ENCODE measurements around the gene MYO18B.

Gene MYO18B

DNA sequence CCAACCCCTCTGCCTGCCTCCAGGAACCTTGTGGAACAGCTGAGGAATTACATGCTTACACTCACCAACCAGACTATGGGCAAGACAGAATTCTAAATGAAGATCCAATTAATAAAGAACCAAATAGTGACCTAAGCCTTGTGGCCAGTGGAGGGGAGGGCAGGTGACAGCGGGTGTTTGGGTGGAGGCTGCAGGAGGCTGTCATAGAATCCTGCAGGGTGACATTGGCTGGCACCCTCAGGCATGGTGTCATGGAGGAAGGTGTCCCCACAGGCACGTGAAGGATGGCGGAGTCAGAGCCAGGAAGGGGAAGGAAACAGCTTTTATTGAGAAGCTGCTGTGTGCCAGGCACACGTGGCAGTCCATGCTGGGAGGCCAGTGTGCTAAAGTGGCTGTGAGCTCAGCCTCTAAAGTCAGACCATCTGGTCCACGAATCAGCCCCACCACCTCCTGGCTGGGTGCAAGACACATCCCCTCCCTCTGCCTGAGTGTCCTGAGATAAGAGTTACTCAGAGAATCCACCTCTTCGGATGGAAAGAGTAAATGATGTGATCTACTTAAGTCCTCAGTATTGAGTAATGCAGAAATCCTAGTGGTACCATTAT lies 8.7 kb downstream of the MYO18B start:
- DNase-seq (ENCODE audit: low spot score), result no peak

DNA sequence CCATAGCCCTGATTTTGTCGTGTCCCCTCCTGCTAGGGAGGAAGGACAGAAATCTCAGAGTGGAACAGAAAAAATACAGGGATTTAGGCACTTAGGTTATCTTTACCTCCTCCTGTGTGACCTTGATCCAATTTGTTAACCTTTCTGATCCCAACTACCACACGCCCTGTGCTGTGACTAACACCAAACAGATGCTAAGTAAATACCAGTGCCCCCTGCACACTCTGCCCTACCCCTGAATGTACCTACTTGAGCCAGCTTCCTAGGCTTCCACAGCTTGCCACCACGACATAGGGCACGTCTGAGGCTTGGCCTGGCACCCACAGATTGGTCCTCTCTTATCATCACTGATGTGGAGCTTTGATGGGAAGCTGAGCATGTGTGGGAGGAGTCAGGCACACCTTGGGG lies 9.2 kb downstream of the MYO18B start:
- DNase-seq (ENCODE audit: low spot score), result no peak

DNA sequence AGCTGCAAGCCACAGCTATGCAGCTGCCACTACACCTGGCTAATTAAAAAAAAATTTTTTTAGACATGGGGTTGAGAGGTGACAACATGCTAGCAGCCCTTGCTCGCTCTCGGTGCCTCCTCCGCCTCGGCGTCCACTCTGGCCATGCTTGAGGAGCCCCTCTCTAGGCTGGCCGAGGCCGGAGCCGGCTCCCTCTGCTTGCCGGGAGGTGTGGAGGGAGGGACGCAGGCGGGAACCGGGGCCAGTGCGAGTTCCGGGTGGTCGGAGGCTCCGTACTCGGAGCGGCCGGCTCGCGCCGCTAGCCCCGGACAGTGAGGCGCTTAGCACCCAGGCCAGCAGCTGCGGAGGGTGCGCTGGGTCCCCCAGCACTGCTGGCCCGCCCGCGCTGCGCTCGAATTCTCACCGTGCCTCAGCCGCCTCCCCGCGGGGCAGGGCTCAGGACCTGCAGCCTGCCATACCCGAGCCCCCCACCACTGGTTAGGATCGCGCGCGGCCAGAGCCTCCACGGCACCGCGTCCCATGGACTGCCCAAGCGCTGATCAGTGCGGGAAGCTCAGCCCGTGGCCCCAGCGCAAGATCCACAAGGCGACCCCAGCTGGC lies 10.7 kb downstream of the MYO18B start:
- DNase-seq (ENCODE audit: low spot score), result no peak

DNA sequence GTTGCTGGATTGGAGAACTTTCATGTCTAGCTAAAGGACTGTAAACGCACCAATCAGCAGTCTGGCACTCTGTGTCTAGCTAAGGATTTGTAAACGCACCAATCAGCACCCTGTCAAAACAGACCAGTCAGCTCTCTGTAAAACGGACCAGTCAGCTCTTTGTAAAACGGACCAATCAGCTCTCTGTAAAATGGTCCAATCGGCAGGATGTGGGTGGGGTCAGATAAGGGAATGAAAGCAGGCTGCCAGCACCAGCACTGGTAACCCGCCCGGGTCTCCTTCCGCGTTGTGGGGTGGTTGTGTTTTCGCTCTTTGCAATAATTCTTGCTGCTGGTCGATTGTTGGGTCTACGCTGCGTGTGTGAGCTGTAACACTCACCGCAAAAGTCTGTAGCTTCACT lies 11.3 kb downstream of the MYO18B start:
- no peak for DNase-seq (ENCODE audit: low spot score)

DNA sequence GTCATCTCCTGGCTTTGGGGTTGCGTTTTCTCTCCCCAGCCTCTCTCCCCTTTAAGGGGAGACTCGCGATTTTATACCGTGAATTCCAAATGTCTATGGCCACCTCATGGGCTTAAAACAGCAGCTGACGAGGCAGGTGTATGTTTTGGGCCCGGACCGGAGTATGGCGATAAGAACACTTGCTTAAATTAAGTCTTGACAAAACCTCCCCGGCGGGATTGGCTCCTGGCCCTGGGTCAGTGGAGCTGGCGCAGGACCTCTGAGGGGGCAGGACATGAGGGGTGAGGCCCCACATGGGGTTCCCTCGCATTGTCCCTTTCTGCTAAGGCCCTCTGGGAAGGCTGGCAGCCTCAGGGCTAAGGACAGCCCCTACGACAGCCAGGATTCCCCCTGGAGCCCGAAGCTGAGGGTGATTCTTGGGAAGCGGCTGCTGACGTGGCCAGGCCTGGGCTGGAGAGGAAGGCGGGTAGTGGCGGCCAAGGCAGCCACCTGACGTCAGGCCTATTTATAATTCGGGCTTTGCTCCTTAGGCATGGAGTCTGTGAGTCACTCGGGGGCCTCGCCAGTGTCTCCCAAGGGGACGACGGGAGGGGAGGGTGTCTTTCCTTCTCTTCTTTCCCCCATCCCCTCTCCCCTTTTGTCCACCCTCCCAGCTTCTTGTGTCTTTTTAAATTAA lies 12.7 kb downstream of the MYO18B start:
- DNase-seq (ENCODE audit: low spot score), result no peak

DNA sequence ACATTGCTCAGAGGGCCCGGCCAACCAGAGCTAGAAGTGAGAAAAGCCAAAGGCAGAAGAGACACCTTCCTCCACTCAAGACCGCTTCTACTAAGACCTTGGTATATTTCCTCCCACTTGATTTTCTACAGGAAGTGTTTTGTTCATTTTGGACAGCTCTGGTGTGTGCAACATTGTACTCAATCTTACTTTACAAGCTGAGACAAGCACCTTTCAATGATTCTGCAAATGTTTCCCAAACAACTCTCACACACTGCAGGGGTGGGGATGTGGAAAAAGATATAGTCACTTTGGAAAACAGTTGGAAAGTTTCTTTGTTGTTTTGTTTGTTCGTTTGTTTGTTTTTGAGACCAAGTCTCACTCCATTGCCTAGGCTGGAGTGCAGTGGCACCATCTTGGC lies 15.7 kb downstream of the MYO18B start:
- no peak for DNase-seq (ENCODE audit: low spot score)

DNA sequence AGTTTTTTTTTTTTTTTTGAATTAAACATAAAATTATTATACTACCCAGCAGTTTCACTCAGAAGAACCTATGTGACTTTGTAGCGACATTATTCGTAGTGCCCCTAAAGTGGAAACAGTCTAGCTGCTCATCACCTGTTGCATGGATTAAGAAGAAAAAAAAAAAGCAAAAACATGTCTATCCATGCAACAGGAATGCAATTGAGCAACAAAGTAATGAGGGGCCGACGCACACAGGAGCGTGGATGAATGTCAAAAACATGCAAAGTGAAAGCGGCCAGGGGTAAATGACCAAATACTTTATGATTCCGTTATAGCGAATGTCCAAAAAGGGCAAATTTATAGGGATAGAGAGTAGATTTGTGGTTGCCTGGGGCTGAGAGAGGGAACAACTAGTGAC lies 16.3 kb downstream of the MYO18B start:
- no peak for DNase-seq (ENCODE audit: low spot score)

DNA sequence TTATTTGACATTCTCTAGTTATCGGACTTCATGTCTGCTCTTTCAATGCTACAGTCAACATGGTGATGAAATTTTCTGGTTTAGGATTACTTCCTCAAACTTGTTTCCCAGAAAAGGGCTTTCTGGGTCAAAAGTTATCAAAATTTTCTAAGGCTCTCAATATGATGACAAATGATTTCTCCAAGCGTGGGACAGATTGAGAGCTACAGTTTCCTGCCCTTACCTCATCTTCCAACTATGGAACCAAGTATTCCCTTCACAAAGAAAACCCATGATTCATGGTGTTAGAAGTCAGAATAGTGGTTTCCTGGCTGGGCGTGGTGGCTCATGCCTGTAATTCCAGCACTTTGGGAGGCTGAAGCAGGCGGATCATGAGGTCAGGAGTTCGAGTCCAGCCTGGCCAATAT lies 17.8 kb downstream of the MYO18B start:
- DNase-seq (ENCODE audit: low spot score), result no peak

DNA sequence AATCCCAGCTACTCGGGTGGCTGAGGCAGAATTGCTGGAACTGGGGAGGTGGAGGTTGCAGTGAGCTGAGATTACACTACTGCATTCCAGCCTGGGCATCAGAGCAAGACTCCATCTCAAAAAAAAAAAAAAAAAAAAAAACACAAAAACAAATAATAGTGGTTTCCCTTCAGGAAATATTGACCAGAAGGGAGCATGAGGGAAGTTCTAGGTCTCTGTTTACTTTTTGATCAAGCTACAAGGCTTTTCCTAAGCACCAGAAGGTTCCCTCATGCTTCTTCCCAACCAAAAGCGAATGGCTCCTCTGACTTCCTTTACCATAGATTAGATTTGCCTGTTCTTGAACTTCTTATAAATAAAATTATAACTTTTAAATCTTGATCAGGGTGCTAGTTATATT lies 18.3 kb downstream of the MYO18B start:
- no peak for DNase-seq (ENCODE audit: low spot score)

DNA sequence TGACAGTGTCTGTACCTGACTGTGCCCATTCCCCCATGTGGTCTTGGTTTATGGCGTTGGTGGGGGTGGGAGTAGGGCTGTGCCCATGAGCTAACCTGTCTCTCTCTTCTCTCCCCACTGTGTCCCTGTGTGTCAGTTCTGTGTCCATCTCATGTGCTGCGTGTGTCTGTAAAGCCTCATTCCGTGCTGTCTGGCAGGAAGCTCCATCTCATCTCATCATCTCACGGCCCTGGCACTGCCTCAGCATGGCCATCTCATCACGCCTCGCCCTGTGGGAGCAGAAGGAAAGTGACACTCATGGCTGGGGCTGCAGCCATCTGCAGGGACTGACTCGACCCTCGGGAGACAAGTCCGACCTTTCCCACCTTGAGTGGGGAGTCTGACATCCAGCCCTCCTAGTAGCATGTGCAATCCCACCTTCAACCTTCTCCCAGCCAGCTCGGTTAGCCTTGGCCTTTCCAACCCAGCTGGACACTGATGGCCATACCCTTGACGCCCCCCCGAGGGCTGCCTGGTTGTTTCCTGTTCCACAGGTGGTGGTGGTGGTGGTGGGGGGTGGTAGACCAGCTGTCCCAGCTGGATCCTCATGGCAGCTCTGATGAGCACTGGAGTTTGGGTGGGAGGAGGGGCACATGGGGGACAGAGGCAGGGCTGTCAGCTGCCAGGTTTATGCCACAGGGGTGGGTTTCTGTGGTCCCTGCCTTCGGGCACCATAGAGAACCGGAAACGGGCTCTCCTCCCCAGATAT lies 19.0 kb downstream of the MYO18B start:
- DNase-seq (ENCODE audit: low spot score), result no peak

DNA sequence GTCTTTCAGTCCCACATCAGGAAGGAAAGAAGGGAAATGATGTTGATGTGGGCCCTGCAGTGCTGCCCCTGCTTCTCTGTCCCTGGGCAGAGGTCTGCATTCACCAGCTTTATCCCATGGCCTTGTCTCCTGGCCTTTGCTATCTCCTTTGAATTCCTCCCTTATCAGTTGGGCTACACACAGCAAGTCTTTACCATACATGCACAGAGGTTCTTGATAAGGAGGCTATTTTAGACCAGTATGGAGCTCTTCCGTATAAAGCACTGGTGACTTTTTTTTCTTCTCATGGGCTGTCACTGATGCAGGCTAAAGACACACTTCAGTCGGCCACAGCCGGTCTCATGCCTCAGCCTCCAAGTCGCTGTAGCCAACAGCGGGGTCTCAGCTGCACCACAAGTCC lies 20.2 kb downstream of the MYO18B start:
- no peak for DNase-seq (ENCODE audit: low spot score)

DNA sequence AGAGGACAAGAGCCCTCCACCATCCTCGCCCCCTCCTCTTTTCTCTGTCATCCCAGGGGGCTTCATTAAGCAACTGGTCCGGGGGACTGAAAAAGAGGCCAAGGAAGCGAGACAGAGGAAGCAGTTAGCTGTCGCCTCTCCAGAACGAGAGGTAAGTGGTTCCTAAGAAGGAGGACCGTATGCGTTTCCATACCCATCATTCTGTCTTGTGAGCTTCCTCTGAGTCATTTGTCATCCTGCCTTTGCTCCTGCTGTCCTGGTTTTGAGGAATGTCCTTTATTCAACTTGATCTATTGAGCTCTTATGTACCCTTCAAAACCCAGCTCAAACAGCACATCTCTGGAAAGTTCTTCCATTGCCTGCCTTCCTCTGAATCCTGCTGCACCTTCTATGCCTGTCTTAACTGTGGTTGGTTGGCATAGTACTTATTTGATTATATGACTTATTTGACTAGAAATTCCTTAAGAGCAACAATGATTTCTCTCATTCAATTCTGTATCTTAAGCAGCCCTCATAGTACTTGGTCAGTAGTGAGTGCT lies 21.3 kb downstream of the MYO18B start:
- no peak for DNase-seq (ENCODE audit: low spot score)

DNA sequence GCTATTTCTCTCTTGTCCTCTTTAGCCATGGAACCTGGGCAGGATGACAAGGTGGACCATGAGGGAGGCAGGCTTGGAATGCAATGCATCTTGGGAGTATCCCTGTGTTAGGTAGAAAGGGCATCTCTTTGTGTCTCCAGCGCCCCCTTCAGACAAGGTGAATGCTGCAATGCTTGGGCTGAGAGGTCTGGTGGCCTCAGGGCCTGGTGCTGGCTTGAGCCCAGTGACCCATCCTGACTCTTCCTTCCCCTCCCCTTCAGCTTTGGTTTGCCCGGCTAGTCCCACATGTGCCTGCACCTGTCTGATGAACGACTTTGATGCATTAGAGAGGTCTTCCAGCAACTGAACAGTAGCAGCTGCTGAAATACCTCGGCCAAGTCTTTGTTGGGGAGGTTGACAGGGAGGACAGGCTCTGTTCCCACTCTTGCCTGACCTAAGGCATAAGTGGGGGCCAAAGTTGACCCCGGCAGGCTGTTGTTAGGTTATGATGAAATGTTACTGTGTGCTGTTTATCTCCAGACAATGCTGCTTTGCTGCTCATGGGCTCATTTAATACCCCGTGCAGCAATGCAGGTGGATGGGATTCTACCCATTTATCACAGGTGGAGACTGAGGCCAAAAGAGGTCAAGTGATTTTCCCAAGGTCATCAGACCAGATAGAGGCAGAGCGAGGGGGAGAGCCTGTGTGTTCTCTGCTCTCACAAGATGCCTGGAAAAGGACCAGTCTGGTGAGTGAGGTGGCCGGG lies 22.5 kb downstream of the MYO18B start:
- DNase-seq (ENCODE audit: low spot score), result no peak

DNA sequence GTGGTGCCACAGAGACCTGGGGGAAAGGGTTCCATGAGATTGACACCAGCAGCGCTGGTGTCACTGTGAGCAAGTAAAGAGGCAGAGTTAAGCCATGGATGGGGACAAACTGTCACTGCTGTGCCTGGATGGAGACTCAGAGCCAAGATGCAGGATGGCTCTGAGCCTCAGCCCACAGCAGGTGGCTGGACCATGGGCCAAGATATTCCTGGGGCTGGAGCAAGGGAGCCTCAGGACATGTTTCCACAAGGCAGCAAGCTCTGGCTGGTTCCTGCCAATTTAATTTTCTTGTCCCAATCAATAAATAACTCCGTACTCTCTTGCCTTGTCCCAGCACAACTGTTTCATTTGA lies 23.0 kb downstream of the MYO18B start:
- DNase-seq (ENCODE audit: low spot score), result no peak

DNA sequence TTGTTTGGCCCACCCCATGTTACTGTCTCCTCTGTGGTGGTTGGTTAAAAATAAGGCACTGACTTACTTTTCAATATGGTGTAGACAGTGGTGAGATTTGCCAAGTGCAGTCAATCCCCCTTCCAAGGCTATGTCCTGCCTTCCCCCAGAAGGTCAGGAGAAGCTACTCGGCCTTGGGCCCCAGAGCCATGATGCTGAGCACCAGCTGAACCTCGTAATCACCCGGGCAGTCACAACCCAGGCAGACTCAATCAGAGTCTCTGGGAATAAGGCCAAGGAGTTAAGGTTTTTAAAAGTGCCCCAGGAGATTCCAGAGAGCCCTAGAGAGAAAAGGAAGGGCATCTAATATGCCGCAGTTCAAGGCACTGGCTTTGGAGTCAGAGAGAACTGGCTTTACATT lies 23.8 kb downstream of the MYO18B start:
- no peak for DNase-seq (ENCODE audit: low spot score)

DNA sequence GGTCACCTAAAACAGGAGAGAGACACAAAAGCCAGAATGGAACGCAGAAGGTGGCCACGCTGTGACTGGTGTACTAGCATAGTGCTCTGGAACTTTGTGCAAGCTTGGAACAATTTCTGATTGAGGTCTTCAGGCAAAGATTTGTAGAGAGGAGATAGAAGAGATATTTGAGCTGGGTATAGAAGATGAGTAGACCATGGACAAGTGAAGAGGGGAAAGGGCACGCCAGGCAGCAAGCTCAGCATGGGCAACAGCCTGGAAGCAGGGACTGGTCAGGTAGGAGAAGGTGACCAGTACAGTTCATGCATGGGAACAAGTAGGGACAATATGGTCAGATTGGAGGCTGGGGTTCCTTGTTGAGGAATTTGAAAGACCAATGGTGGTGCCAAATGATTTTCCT lies 24.4 kb downstream of the MYO18B start:
- DNase-seq (ENCODE audit: low spot score), result no peak

DNA sequence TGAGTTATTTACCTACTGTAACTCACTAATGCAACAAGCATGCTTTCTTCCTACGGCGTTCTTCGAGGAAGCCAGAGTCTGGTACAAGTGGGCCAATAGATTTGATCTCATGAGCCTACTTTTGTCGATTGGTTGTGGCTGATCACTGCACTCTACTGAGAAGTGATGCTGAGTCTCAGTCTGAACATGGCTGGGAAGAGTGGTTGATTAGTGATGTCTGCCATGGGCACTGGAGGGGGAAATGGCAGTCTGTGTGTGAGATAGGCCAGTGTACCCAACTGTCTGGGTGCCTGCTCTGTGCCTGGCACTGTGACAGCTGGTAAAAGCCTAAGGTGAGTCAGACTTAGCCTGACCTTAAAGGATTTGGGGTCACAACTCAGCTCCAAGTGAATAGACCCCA lies 28.3 kb downstream of the MYO18B start:
- DNase-seq (ENCODE audit: low spot score), result no peak

DNA sequence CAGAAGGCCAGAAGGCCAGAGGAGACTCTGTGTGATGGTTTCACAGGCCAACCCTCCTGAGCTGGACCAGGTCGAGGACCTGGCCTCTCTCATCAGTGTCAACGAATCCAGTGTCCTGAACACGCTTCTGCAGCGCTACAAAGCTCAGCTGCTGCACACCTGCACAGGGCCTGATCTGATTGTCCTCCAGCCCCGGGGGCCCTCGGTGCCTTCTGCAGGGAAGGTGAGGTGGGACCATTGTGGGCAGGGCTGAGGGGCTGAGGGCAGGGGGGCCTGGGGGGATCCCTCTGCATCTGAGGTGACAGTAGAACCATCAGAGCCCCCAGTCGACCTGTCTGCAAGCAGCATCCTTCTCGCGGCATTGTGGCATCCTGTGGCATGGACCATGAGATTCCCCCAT lies 30.3 kb downstream of the MYO18B start:
- DNase-seq (ENCODE audit: low spot score), result no peak

DNA sequence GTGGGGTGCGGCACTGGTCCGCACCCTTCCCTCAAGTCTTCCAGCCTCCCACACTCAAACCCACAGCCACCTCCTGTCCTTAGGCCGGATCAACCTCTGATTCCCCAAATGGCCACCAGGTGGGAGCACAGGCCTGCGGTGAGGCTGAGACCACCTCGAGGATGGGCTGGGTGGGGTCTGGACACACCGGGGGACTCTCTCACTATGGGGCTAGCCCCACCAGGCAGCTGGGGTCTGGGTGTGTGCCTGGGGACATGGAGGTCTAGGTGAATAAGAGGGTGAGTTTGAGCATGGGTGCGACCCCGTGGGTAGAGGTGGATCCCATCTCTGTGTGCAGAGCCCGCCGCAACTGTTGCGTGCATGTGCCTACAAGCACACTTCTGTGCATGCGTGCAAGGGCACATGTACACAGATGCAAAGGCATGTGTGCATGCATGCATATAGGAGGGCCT lies 32.6 kb downstream of the MYO18B start:
- DNase-seq (ENCODE audit: low spot score), result no peak

DNA sequence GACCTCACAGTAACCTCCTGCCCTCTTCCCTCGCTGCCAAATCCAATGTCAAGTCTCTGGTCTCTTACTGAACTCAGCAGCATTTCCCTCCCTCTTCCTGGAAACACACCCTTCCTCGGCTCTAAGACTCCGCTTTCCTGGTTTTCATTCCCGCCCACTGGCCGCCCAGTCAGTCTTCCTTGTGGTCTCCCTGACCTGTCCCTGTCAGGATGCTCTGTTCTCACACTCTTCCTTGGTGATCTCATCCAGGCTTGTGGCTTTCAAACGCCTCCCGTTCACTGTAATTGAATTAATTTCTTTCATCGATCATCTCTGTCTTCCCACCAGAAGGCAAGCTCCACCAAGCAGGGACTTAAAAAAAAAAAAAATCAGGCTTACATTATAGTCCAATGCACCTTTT lies 33.5 kb downstream of the MYO18B start:
- DNase-seq (ENCODE audit: low spot score), result no peak

DNA sequence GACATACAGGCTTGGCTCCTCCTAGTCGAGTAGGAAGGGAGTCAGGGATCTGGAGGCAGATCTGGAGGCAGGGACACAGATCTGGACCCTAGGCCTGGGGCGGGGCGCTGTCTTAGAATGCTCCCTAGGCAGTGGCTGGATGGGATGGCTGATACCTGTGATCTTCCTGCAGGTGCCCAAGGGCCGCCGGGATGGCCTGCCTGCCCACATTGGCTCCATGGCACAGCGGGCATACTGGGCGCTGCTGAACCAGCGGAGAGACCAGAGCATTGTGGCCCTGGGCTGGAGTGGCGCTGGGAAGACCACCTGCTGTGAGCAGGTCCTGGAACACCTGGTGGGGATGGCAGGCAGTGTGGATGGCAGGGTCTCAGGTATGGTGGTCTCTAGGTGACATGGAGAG lies 35.4 kb downstream of the MYO18B start:
- DNase-seq (ENCODE audit: low spot score), result no peak

DNA sequence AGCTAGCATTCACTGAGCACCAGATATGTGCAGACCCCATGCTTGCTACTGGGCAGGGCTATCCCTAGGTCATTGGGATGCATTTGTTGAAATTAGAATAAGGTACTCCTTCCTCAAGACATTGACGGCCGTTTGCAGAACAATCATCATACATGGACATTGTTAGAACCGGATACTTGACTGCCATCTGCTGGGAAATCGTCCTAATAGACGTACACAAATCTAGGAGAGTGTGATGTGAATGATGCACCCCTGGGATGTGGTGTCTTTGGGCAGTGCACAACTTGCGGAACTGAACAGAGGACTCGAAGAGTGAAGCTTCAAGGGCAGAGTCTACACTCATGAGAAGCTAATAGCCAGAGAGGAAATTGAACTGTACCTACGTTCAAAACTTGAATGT lies 35.9 kb downstream of the MYO18B start:
- DNase-seq (ENCODE audit: low spot score), result no peak
